Stimulated activated CD8-positive, alpha-beta memory T cell treated with anti-CD3 and anti-CD28 coated beads, Interleukin-2, amount 100 ng/mL, for 48 hours (primary cell): Measurements from ENCODE around the gene KRTAP3-2.

Experiments
- DNase-seq, 2 donors: peaks; one replicate each; pipeline ENCODE4 v3.0.0-alpha.2; 2020; ENCODE audit warnings: low read depth in 2 of 2

KRTAP3-2 gene

GRCh38 chr17:40963838-40964237 is 35.9 kb downstream of the KRTAP3-2 start:
- DNase-seq = no peak

- DNase-seq = no peak
Observed at GRCh38 chr17:40962059-40962561, 37.6 kb downstream of the KRTAP3-2 start.

GRCh38 chr17:40961591-40961990 is 38.1 kb downstream of the KRTAP3-2 start:
- DNase-seq = no peak

- DNase-seq = no peak
Observed at GRCh38 chr17:40960144-40960543, 39.6 kb downstream of the KRTAP3-2 start.

- no peak for DNase-seq
Observed at GRCh38 chr17:40958086-40958953, 41.4 kb downstream of the KRTAP3-2 start.

GRCh38 chr17:40956401-40957254 is 43.1 kb downstream of the KRTAP3-2 start:
- no peak for DNase-seq

- DNase-seq = no peak
Observed at GRCh38 chr17:40953881-40954280, 45.8 kb downstream of the KRTAP3-2 start.

GRCh38 chr17:40952661-40953060 is 47.0 kb downstream of the KRTAP3-2 start:
- DNase-seq = no peak

- no peak for DNase-seq
Observed at GRCh38 chr17:40952154-40952553, 47.6 kb downstream of the KRTAP3-2 start.

GRCh38 chr17:40951011-40951622 is 48.6 kb downstream of the KRTAP3-2 start:
- DNase-seq = no peak

- DNase-seq = no peak
Observed at GRCh38 chr17:40950176-40950575, 49.5 kb downstream of the KRTAP3-2 start.

- DNase-seq = no peak
Observed at GRCh38 chr17:40949418-40949817, 50.3 kb downstream of the KRTAP3-2 start.
